ENCODE results near the gene TRAPPC6A. TPM values are rescaled to one million over a fixed set of nuclear protein-coding genes. Genes with fewer than 3 reads are reported as not detected.
A peak's percentile ranks its signal among the peaks of the same experiment; 100 is the strongest.

TRAPPC6A gene
- total RNA-seq, 1 experiment from 2014 or later, result 59.7 TPM

DNA sequence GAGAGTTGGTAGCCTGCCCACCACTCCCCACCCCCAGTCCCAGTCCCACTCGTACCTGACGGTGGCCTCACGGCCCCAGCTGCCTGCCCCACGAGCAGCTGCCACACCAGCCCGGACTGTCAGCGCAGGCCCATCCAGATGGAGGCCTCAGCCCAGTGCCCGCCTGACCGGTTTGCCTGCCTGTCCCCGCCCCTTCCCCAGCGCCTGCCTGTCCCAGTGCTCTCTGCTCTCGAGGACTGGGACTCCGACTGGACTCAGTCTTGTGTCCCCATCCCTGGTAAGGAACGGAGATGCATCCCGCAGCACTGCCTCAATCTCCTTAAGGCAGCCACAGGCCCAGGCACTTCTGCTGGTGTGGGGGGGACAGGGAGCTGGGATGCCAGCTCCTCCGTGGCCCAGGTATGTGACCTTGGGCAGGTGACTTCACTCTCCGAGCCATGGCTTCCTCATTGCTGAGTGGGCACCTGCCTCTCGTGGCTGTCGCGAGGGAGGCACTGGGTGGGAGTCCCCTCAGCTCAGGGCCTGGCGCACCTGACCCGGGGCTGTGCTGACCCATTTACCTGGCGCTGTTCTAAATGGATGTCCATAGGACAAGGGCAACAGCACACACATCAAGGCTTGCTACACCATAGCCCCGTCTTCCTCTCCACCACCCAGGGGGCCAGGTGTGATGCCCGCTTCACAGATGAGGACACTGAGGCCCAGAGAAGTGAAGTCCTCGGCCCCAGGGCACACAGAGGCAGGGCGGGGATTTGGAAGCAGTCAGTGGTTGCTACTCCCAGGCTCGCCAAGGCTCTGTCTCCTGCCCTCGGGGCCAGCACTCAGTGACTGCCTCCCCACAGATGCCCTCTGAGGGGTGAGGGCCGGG lies 16.9 kb downstream of the TRAPPC6A start, which contains the start of gene NKPD1:
Gene NKPD1, minus strand, starts transcription at position 113 of the 868 bp plus-strand sequence. CDS start 832 bp downstream, outside the sequence.
- peak; percentile 55 for DNase-seq (ENCODE audit: low spot score)
- TF ChIP-seq KAT7 (CRISPR knock-in tag; IDR thresholded peaks at IDR 0.05; ENCODE audit: borderline replicate concordance) (no peak), ZBTB21 (CRISPR knock-in tag; IDR thresholded peaks at IDR 0.05; ENCODE audit: borderline replicate concordance) (no peak), ZNF263 (CRISPR knock-in tag; IDR thresholded peaks at IDR 0.05; ENCODE audit: low read depth) (no peak), ELF4 (CRISPR knock-in tag; IDR thresholded peaks at IDR 0.05; ENCODE audit: low read depth) (no peak), ZNF281 (CRISPR knock-in tag; IDR thresholded peaks at IDR 0.05) (no peak), TCF7 (CRISPR knock-in tag; IDR thresholded peaks at IDR 0.05; ENCODE audit: low read depth) (no peak), PRDM15 (CRISPR knock-in tag; IDR thresholded peaks at IDR 0.05) (no peak), ZNF396 (CRISPR knock-in tag; IDR thresholded peaks at IDR 0.05; ENCODE audit: borderline replicate concordance) (no peak), ZNF219 (CRISPR knock-in tag; IDR thresholded peaks at IDR 0.05; ENCODE audit: borderline replicate concordance) (no peak), RORB (CRISPR knock-in tag; IDR thresholded peaks at IDR 0.05) (no peak), CREM (CRISPR knock-in tag; IDR thresholded peaks at IDR 0.05) (no peak), GTF2I (CRISPR knock-in tag; conservative IDR thresholded peaks at IDR 0.05) (no peak), E2F5 (CRISPR knock-in tag; IDR thresholded peaks at IDR 0.05) (no peak), ATF3 (CRISPR knock-in tag; conservative IDR thresholded peaks at IDR 0.05) (no peak)
- TF ChIP-seq, protein P1, sequence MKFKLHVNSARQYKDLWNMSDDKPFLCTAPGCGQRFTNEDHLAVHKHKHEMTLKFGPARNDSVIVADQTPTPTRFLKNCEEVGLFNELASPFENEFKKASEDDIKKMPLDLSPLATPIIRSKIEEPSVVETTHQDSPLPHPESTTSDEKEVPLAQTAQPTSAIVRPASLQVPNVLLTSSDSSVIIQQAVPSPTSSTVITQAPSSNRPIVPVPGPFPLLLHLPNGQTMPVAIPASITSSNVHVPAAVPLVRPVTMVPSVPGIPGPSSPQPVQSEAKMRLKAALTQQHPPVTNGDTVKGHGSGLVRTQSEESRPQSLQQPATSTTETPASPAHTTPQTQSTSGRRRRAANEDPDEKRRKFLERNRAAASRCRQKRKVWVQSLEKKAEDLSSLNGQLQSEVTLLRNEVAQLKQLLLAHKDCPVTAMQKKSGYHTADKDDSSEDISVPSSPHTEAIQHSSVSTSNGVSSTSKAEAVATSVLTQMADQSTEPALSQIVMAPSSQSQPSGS (CRISPR knock-in tag; IDR thresholded peaks at IDR 0.05; ENCODE audit: borderline replicate concordance, low read depth), result no peak
- TF ChIP-seq, protein P2, sequence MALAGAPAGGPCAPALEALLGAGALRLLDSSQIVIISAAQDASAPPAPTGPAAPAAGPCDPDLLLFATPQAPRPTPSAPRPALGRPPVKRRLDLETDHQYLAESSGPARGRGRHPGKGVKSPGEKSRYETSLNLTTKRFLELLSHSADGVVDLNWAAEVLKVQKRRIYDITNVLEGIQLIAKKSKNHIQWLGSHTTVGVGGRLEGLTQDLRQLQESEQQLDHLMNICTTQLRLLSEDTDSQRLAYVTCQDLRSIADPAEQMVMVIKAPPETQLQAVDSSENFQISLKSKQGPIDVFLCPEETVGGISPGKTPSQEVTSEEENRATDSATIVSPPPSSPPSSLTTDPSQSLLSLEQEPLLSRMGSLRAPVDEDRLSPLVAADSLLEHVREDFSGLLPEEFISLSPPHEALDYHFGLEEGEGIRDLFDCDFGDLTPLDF (CRISPR knock-in tag; IDR thresholded peaks at IDR 0.05), result no peak
- ChIA-PET POLR2A (interaction anchor here (0.6 kb wide), 1 partner anchor 539 kb away, joined by 4 read pairs; no protein-coding TSS in a partner anchor), CTCF (interaction anchor here (0.9 to 2.8 kb wide), 5 partner anchors 11 to 35 kb away, joined by 3 to 19 read pairs (median 4); partner anchors contain the start of genes BLOC1S3 and TRAPPC6A)
- peaks cover 17% of the 10 kb centered on the region for H3K27me3 Mint-ChIP-seq (ENCODE audit: low read depth)
- no peaks in the 10 kb centered on the region for H3K9me3 Mint-ChIP-seq
- no peak within 1 kb of the TSS for H3K4me3 Mint-ChIP-seq
- ATAC-seq, result no peak
- no peaks in the 10 kb centered on the region for H3K36me3 Mint-ChIP-seq
- 0 out of 2 replicates have a peak, but pooled peaks cover 11% of the 10 kb centered on the region for H3K4me1 Mint-ChIP-seq
- H3K27ac Mint-ChIP-seq, result no peak within 1 kb of the TSS
